GM18861 (cell line): ENCODE measurements around the gene NR1H3.

Source experiments
- ATAC-seq: cut with Tn5 transposase; IDR thresholded peaks from one replicate; pipeline ENCODE4 v1.9.1; 2021; ENCODE audit not compliant: unreplicated experiment

The NR1H3 gene

DNA sequence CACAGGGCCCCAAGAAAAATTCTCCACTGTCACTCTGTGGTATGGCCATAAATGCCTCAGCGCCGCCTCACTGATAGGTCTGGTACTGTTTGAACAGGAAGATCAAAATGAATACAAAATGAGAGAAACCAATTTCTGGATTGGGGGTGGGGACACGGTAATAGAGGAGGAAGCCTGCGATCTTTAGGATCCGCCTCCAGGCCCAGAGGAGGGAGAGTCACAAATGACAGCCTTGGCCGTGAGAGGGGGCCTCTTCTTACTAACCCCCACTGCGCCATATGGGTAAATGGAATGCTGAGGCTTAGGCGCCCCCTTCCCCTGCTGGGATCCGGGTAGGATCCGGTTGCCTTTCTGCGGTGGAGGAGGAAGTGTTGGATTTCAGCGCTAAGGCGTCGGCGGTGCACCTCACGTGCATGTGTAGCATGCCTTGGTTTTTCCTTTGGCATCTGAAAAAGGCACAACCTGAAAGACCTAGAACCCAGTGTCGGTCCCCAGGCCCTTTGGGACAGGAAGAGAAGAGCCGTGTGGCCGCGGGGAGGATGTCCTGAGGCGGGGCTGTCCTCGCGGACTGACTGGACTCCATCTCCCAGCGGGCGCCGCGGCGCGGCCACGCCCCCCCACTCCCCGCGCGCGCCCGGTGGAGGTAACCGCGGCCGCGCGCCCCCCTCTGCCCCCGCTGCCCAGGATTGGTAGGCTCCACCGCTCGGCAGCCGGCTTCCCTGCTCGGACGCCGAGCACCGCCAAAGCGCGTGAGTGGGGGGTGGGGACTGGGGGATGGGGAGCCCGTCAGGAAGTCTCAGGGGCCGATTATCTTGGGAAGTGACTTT lies 11.4 kb downstream of the NR1H3 start:
- peak; percentile 38 for ATAC-seq

DNA sequence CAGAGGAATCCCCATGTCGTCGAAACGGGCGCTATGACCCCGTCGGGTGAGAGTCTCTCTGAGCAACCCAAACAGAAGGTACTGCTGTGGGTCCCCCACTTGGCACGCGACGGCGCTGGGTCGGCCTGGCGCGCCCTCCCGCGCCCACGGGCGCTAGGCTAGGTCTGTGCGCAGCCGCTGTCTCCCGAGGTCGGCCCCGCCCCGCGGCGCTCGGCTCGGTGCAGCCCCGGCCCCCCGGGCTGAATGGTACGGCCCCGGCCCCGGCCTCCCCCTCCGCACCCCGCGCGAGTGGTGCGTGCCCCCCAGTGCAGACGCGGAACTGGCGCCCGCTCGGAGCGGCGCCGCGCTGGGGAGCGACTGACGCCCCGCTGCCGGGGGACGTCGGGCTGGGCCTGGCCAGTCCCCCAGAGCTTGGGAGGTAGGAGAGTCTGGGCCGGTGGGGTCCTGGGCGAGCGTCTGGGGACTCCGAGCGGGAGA lies 12.1 kb downstream of the NR1H3 start, which contains the start of gene MADD:
Gene MADD, plus strand, starts transcription at position 305 of the 477 bp plus-strand sequence.
- peak; percentile 64 for ATAC-seq

- no peak for ATAC-seq
Measured at GRCh38 chr11:47270331-47271271, 12.8 kb downstream of the NR1H3 start.

DNA sequence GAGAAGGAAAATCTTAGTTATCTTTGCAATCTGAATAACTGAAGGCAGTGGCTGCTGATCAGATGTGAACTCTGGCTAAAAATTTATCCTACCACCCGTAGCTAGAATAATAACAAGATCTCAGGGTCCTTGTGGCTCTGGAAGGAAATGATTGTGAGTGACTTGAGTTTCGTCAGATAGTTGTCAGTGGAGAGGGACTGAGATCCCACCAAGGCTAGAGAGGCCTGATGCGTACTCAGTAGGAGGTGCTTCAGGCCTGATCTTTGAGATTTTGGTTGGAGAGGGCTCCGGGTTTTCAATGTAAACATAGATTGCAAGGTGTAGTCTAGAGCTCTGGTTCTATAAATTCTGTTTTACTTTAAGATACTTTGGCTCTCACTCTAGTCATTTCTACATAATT lies 13.5 kb downstream of the NR1H3 start:
- ATAC-seq: no peak

GRCh38 chr11:47271961-47272661 lies 14.3 kb downstream of the NR1H3 start:
- ATAC-seq: no peak

DNA sequence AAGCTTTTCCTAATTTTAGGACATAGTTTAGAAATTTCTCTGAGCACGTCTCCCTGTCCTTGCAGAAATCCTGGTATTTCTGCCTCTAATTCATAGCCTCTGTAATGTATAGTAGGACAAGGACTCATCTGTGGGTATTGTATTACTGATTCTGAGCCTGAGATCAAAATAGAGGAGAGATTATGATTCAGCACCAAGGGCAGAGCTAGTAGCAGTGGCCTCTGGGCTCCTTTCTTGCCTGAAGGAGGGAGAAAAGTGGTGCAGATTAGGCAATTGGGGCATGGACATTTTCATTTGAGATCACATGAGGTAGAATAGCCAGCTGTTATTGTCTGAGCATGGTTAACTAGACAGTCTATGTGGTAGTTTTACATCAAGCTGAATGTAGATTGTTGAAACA lies 14.9 kb downstream of the NR1H3 start:
- ATAC-seq: no peak

DNA sequence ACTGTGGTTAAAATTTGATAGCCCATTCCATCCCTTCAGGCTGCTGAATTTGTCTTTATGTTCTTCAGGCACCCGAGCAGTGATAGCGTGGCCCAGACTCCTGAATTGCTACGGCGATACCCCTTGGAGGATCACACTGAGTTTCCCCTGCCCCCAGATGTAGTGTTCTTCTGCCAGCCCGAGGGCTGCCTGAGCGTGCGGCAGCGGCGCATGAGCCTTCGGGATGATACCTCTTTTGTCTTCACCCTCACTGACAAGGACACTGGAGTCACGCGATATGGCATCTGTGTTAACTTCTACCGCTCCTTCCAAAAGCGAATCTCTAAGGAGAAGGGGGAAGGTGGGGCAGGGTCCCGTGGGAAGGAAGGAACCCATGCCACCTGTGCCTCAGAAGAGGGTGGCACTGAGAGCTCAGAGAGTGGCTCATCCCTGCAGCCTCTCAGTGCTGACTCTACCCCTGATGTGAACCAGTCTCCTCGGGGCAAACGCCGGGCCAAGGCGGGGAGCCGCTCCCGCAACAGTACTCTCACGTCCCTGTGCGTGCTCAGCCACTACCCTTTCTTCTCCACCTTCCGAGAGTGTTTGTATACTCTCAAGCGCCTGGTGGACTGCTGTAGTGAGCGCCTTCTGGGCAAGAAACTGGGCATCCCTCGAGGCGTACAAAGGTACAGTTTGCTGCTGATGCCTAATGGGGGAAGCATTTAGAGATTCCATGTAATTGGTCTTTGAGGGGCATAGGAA lies 16.9 kb downstream of the NR1H3 start:
- ATAC-seq: no peak

GRCh38 chr11:47276923-47277322 lies 19.1 kb downstream of the NR1H3 start:
- no peak for ATAC-seq

DNA sequence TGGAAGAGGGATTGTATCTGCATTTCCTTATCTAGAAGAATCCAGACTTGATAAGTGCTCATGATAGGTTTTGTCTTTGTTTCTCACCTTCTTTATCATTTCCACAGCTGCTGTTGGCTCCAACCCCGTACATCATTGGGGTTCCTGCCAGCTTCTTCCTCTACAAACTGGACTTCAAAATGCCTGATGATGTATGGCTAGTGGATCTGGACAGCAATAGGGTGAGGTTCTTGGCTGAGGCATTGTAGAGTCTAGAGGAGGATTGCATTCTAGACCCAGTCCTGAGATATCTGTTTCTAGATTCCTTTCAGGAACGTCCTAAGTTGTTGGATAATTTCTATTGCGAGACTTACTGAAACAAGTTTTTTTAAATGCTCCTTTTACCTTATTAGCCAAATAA lies 20.3 kb downstream of the NR1H3 start:
- no peak for ATAC-seq

DNA sequence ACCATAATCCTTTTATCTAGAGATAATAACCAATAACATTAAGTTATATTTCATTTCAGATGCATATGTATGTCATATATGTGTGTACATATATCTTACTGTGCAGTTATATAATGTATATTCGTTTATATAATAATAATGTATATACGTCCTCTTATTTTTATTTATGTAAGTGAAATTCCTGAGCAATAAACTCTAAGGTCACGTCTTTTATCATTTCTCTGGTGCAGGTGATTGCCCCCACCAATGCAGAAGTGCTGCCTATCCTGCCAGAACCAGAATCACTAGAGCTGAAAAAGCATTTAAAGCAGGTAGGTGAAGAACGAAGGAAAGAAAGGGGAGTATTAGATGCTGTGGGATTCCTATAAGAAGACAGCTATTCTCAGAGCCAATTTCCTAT lies 21.0 kb downstream of the NR1H3 start:
- ATAC-seq: no peak

DNA sequence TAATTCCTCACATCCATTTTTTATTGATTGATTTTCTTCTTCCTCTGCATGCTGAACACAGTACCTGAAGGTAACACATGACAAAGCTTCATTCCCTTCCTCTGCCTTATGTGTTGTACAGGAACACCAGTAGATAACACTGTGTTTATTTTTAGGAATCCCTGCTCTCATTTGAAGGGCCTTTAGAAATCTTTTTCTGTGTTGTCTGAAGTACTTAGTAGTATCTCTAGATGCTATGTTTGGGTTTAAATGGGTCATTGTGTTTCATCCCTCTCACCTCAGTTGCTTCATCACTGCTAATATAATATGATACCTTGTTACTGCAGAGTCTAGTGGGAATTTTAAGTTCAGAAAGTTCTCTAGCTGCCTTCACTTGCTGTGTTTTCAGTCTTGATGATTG lies 22.3 kb downstream of the NR1H3 start:
- no peak for ATAC-seq

DNA sequence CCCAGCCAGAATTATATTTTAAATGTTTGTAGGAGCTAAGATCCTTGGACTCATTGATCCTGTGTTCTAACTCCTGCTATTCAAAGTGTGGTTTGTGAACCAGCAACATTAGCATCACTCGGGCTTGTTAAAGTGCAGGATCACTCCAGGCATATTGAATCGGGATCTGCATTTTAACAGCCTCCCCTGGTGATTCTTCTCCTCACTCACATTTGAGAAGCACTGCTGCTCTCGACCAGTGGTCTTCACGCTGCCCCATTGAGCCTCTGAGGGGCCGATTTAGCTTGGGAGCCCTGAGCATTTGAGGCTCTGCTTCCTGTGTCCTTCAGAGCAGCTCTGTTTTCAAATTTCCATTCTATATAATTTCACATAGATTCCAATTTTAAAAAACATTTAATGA lies 23.1 kb downstream of the NR1H3 start:
- no peak for ATAC-seq

GRCh38 chr11:47282462-47282861 lies 24.7 kb downstream of the NR1H3 start:
- no peak for ATAC-seq

- ATAC-seq: no peak
Measured at GRCh38 chr11:47284151-47284550, 26.4 kb downstream of the NR1H3 start.

GRCh38 chr11:47285969-47286770 lies 28.4 kb downstream of the NR1H3 start:
- no peak for ATAC-seq

DNA sequence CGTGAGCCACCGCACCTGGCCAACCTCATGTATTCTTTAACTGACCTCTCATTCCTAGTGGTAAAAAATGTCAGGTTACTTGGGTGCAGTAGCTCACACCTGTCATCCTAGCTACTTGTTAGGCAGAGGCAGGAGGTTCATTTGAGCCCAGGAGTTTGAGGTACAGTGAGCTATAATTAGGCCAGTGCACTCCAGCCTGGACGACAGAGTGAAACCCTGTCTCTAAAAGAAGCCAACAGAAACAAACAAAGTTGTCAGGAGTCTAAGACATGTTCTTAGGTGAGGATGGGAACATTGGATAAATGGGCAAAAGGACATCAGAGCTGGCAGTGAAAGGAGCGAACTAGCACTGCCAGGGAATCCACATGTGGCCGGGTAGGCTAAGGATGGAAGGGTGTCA lies 30.3 kb downstream of the NR1H3 start:
- ATAC-seq: no peak

GRCh38 chr11:47289856-47290255 lies 32.1 kb downstream of the NR1H3 start:
- no peak for ATAC-seq

GRCh38 chr11:47295385-47295784 lies 37.6 kb downstream of the NR1H3 start:
- no peak for ATAC-seq

DNA sequence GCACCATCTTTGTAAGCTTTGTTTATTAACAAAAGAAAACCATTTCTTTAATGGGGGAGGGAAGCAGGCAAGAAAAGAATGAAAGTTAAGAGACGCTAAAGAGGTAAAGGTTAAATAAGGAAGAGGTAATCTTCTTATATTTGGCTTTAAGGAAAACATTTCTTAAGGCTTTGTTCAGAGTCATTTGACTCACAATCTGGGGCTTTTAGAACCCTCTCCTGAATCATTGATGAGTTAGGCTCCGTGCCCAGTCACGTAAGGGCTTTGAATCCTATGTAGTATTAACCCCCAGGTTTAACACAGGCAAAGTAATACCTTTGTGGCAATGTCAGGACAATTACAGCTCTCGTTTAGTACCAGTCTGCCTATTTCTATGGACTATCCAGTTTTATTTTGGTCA lies 38.2 kb downstream of the NR1H3 start:
- no peak for ATAC-seq

DNA sequence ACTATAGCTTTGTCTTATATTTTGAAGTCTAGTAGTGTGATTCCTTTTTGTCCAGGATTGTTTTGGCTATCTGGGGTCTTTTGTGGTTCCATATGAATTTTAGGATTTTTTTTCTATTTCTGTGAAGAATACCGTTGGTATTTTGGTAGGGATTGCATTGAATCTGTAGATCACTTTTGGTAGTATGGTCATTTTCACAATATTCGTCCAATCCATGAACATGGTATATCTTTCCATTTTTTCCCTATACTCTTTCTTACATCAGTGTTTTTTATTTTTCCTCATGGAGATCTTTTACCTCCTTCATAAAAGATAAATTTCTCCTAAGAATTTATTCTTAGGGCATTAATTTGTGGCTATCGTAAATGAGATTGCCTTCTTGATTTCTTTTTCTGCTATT lies 41.3 kb downstream of the NR1H3 start:
- ATAC-seq: no peak
